ENCODE data around the gene GUCD1. TPM values are rescaled to one million over a fixed set of nuclear protein-coding genes. Genes with fewer than 3 reads are reported as not detected.

Gene GUCD1
- total and polyA plus RNA-seq, 2 of the 13 experiments (the other 11 are each of a cell fraction or from before 2014, with no cell fraction given), result 128 to 245 TPM

DNA sequence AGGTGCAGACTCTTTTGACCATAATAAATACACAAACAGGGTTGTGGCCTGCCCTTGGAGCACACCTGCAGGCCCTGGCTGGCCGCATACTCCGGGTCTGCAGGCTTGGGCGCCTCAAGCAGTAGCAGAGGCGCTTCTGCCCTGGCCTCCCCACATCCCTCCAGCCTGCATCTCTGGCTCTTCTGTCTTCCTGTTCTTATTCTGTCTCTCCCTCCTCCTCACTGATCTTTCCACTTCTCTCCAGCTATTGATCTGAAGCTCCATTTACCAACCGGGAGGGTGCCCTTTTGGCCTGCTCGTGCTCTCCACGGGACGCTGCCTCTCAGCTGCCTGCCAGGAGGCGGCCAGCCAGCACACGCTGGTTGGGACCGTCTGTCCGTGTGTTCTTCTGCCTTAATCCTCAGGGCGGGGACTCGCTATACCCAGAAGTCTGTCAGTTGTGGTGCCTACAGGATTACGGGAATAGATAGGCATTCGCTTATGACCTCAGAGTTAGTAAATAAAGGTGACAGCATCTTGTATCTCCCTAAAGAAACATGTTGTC is 54.6 kb downstream of the GUCD1 start (continued):
- TF ChIP-seq GMEB1 (CRISPR knock-in tag; IDR thresholded peaks at IDR 0.05; ENCODE audit: borderline replicate concordance), result no peak
- no peak for TF ChIP-seq ZSCAN5A (CRISPR knock-in tag; IDR thresholded peaks at IDR 0.05; ENCODE audit: borderline replicate concordance)
- no peak for TF ChIP-seq MATR3 (CRISPR knock-in tag; IDR thresholded peaks at IDR 0.05)
- TF ChIP-seq NONO (IDR thresholded peaks at IDR 0.05), result no peak
- TF ChIP-seq NONO (CRISPR knock-in tag; conservative IDR thresholded peaks at IDR 0.05), result peak; percentile 62
- TF ChIP-seq SIX4 (CRISPR knock-in tag; IDR thresholded peaks at IDR 0.05), result no peak
- TF ChIP-seq, protein P1, sequence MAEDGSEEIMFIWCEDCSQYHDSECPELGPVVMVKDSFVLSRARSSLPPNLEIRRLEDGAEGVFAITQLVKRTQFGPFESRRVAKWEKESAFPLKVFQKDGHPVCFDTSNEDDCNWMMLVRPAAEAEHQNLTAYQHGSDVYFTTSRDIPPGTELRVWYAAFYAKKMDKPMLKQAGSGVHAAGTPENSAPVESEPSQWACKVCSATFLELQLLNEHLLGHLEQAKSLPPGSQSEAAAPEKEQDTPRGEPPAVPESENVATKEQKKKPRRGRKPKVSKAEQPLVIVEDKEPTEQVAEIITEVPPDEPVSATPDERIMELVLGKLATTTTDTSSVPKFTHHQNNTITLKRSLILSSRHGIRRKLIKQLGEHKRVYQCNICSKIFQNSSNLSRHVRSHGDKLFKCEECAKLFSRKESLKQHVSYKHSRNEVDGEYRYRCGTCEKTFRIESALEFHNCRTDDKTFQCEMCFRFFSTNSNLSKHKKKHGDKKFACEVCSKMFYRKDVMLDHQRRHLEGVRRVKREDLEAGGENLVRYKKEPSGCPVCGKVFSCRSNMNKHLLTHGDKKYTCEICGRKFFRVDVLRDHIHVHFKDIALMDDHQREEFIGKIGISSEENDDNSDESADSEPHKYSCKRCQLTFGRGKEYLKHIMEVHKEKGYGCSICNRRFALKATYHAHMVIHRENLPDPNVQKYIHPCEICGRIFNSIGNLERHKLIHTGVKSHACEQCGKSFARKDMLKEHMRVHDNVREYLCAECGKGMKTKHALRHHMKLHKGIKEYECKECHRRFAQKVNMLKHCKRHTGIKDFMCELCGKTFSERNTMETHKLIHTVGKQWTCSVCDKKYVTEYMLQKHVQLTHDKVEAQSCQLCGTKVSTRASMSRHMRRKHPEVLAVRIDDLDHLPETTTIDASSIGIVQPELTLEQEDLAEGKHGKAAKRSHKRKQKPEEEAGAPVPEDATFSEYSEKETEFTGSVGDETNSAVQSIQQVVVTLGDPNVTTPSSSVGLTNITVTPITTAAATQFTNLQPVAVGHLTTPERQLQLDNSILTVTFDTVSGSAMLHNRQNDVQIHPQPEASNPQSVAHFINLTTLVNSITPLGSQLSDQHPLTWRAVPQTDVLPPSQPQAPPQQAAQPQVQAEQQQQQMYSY (CRISPR knock-in tag; IDR thresholded peaks at IDR 0.05), result no peak
- TF ChIP-seq, protein P2, sequence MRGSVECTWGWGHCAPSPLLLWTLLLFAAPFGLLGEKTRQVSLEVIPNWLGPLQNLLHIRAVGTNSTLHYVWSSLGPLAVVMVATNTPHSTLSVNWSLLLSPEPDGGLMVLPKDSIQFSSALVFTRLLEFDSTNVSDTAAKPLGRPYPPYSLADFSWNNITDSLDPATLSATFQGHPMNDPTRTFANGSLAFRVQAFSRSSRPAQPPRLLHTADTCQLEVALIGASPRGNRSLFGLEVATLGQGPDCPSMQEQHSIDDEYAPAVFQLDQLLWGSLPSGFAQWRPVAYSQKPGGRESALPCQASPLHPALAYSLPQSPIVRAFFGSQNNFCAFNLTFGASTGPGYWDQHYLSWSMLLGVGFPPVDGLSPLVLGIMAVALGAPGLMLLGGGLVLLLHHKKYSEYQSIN (CRISPR knock-in tag; IDR thresholded peaks at IDR 0.05; ENCODE audit: borderline replicate concordance), result no peak
- no peak for TF ChIP-seq MAZ (IDR thresholded peaks at IDR 0.05; ENCODE audit: borderline replicate concordance, low read depth, low read length)
- TF ChIP-seq MAZ (CRISPR knock-in tag; IDR thresholded peaks at IDR 0.05; ENCODE audit: low read depth), result no peak
- TF ChIP-seq UBTF (CRISPR knock-in tag; IDR thresholded peaks at IDR 0.05), result 0 out of 2 replicates have a peak, but pooled peaks have one; percentile 19
- TF ChIP-seq, protein P3, sequence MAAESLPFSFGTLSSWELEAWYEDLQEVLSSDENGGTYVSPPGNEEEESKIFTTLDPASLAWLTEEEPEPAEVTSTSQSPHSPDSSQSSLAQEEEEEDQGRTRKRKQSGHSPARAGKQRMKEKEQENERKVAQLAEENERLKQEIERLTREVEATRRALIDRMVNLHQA (CRISPR knock-in tag; IDR thresholded peaks at IDR 0.05), result no peak
- TF ChIP-seq POLR2G (IDR thresholded peaks at IDR 0.05; ENCODE audit: low read depth, low read length), result no peak
